H1 (cell line): ENCODE measurements around the gene H2AZ1. TPM values are rescaled to one million over a fixed set of nuclear protein-coding genes. Genes with fewer than 3 reads are reported as not detected.

ENCODE experiments used
- CBX8 ChIP-seq: fragments of 300-800, 300-1000 bp; sonication (generic); IDR thresholded peaks from 2 replicates; pipeline ENCODE4 v1.7.1; 2016; ENCODE audit warnings: low read depth, low read length, borderline replicate concordance
- RNF2 ChIP-seq: fragments of 200-900, 300-1000 bp; sonication (generic); IDR thresholded peaks from 2 replicates; pipeline ENCODE4 v1.7.1; 2016; ENCODE audit warnings: borderline replicate concordance, low read depth, mild to moderate bottlenecking, antibody characterized with exemption, low read length; ENCODE audit not compliant: poor library complexity, severe bottlenecking; ENCODE audit errors: missing control alignments
- SIN3A ChIP-seq, 2 experiments: IDR thresholded peaks in 1 of 2; conservative IDR thresholded peaks in 1 of 2; 2 replicates each; pipeline ENCODE4 v1.6.1; 2011 to 2012; ENCODE audit warnings: low read length in 2 of 2, improper control_type of control experiment in 1 of 2, low read depth in 1 of 2, mild to moderate bottlenecking in 1 of 2
- SUZ12 ChIP-seq: fragments of 200-600 bp; sonication (generic); IDR thresholded peaks from 2 replicates; pipeline ENCODE4 v1.6.1; 2012; ENCODE audit warnings: mild to moderate bottlenecking, inconsistent platforms, low read length, moderate library complexity, mixed read lengths
- polyA plus RNA-seq, 7 experiments: library from polyadenylated mRNA; depleted of rRNA in 3 of 7; stranded (reverse) in 5 of 7; unstranded in 2 of 7; fragments of >200 nt in 5 of 7; fragments of 200-250 nt in 2 of 7; gene quantifications; 1 replicate in 5 of 7; 2 replicates in 1 of 7; 4 replicates in 1 of 7; pipeline versions ENCODE4 v1.2.1 to v1.2.3, GENCODE V29; 2011 to 2013; ENCODE audit warnings: missing spikeins in 2 of 7, mixed read lengths in 2 of 7
- total RNA-seq: library from RNA; stranded (reverse); fragmentation: NEBNext Ultra II Directional; extraction: Animal tissue kit (Norgen Biotek cat#: 25700); gene quantifications from 2 replicates; pipeline ENCODE4 v1.2.1, GENCODE V29; 2021

H2AZ1 gene
- total and polyA plus RNA-seq, 2 of the 8 experiments (the other 6 are each of a cell fraction or from before 2014, with no cell fraction given) = 831 to 898 TPM

GRCh38 chr4:99921174-99921573 is 28.9 kb downstream of the H2AZ1 start (continued):
- TF ChIP-seq SIN3A (conservative IDR thresholded peaks at IDR 0.05 in 1 of 2, IDR thresholded peaks at IDR 0.05 in 1 of 2; ENCODE audit: low read depth in 1 of 2, low read length in 2 of 2) (no peak), SUZ12 (no peak), CBX8 (no peak), RNF2 (no peak)
